Pancreas (tissue), 10 donors: ENCODE data around the gene DLGAP1. TPM values are rescaled to one million over a fixed set of nuclear protein-coding genes. Genes with fewer than 3 reads are reported as not detected.
"Not testable (repeated sequence)": the region's sequence is repeated elsewhere in the genome, so short reads cannot be mapped to it uniquely, and the experiment has no call there.

Experiments used
- ATAC-seq, 4 donors: fragments of 200-7000 bp; cut with Tn5 transposase; one replicate each; pipeline versions ENCODE4 v1.8.0 to v1.9.1; 2020; ENCODE audit warnings: mild to moderate bottlenecking in 4 of 4, moderate library complexity in 4 of 4
- DNase-seq, 6 donors: peaks; one replicate each; pipeline ENCODE4 v3.0.0-alpha.2; 2020
- FAIRE-seq: peaks from 2 replicates; lab custom pipeline; 2012; peaks lifted over from hg19 to GRCh38; lab: Jason Lieb, UNC
- H3K27ac ChIP-seq, 4 donors: fragments of 200-600 bp; sonication (generic); 1 replicate in 3 of 4; 2 replicates in 1 of 4; pipeline versions ENCODE4 v1.5.0 to v1.8.0; 2020
- H3K27me3 ChIP-seq, 4 donors: fragments of 200-600 bp; one replicate each; pipeline ENCODE4 v1.8.0; 2021
- H3K36me3 ChIP-seq, 3 donors: fragments of 200-600 bp; sonication (generic) in 1 of 3; one replicate each; pipeline versions ENCODE4 v1.5.0 to v1.8.0; 2020 to 2021
- H3K4me1 ChIP-seq, 3 donors: fragments of 200-600 bp; one replicate each; pipeline ENCODE4 v1.8.0; 2021
- H3K4me3 ChIP-seq, 4 donors: fragments of 200-600 bp; sonication (generic) in 2 of 4; one replicate each; pipeline versions ENCODE4 v1.5.0 to v1.8.0; 2020 to 2021
- H3K9me3 ChIP-seq, 4 donors: fragments of 200-600 bp; one replicate each; pipeline ENCODE4 v1.8.0; 2021
- CTCF ChIP-seq, 4 donors: fragments of 200-600 bp; sonication (generic) in 3 of 4; IDR thresholded peaks; one replicate each; pipeline versions ENCODE4 v1.5.0 to v1.8.0; 2021; ENCODE audit warnings: antibody characterized with exemption in 4 of 4
- WGBS, 2 donors: extraction: QIAGEN DNeasy Blood & Tissue Kit; methylation state at CpG; one replicate each; pipeline ENCODE4 v1.1.7; 2013; 5-methylcytosine and 5-hydroxymethylcytosine counted together
- intact Hi-C, 3 donors: fragments of 100-400 bp; cut with DNase I; formaldehyde crosslinking; loops; one replicate each; pipeline versions ENCODE4 v1.11.1 to v1.14.2; 2022
- polyA plus RNA-seq, 2 donors: library from polyadenylated mRNA; stranded (reverse); fragments of 200-250 nt; gene quantifications; one replicate each; pipeline ENCODE4 v1.2.3, GENCODE V29; 2013
- total RNA-seq, 6 donors: library from RNA; stranded (reverse); fragmentation: NEBNext Ultra II Directional in 4 of 6; extraction: Animal tissue kit (Norgen Biotek cat#: 25700) in 4 of 6; gene quantifications; one replicate each; pipeline versions ENCODE4 v1.2.1 to v1.2.4, GENCODE V29; 2021 to 2023
- donor health status: healthy with polysubstance abuse.
- donor health status: DM: no; HTN: no; CAD: no; lungs with moderate emphysema.
- donor health status: DM: no; HTN: no; CAD: no.
- donor health status: control.
- donor health status: control.
- donor health status: Bipolar disorder and iron deficiency.
- donor health status: DM: yes; HTN: yes; CAD: no.
- donor health status: DM: no; HTN: no; CAD: no.
- donor health status: DM: no; HTN: no; CAD: no.
- donor health status: DM: yes; HTN: yes; CAD: no.

The DLGAP1 gene
- total and polyA plus RNA-seq, 8 donors, result 0.12 to 0.62 (median 0.30) TPM; not detected in 2

DNA sequence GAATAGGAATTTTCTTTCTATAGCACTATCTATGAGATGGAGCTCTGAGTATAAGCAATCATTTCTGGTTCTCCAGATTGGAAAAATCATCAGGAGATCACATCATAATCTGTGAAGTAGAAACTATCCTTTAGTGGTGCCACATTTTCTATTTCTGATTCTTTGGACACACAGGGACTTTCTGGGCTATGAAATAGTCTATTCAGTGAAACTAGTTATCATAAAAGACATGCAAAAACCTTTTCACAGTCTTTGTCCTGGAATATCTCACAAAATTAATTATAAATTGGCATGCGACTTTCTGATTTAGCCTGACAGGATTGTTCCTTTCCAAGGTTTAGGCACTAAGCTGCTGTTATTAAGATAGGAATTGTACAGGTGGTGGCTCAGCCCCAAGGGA is 428.6 kb downstream of the DLGAP1 start:
- H3K4me3 ChIP-seq, result no peak overlapping the region
- DNase-seq, result no peak
- ATAC-seq, result no peak
- no peaks in the 10 kb centered on the region for H3K27me3 ChIP-seq
- no peak overlapping the region for H3K27ac ChIP-seq
- no peak for TF ChIP-seq CTCF (IDR thresholded peaks at IDR 0.05)
- WGBS, 2 donors, result 66 to 95% methylated on average over 1 of the region's 1 CpG
- no peaks in the 10 kb centered on the region for H3K9me3 ChIP-seq
- no peaks in the 10 kb centered on the region for H3K36me3 ChIP-seq
- intact Hi-C loops, result no loop called here
- no peaks in the 10 kb centered on the region for H3K4me1 ChIP-seq
- FAIRE-seq, result no peak

GRCh38 chr18:4024702-4025101 is 430.4 kb downstream of the DLGAP1 start:
- TF ChIP-seq CTCF (IDR thresholded peaks at IDR 0.05), result no peak
- Histone ChIP-seq H3K4me3 (no peak overlapping the region), H3K9me3 (no peaks in the 10 kb centered on the region), H3K27ac (no peak overlapping the region), H3K4me1 (no peaks in the 10 kb centered on the region), H3K36me3 (no peaks in the 10 kb centered on the region), H3K27me3 (no peaks in the 10 kb centered on the region)
- no peak for DNase-seq
- 79 to 87% methylated on average over 2 of the region's 2 CpGs for WGBS, 2 donors
- no peak for FAIRE-seq
- no peak for ATAC-seq
- intact Hi-C loops, result no loop called here

DNA sequence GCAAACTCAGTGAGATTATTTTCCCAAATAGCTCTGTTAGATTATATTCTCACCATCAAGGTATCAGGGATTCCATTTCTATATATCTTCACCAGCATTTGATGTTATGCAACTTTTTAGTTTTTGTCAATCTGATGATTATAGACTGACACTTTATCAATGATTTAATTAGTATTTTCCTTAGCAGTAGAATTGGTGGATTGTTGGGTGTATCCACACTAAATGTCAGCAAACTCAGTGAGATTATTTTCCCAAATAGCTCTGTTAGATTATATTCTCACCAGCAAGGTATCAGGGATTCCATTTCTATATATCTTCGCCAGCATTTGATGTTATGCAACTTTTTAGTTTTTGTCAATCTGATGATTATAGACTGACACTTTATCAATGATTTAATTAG is 432.4 kb downstream of the DLGAP1 start:
- H3K4me3 ChIP-seq, H3K27ac ChIP-seq, H3K4me1 ChIP-seq, DNase-seq, ATAC-seq, H3K27me3 ChIP-seq, H3K9me3 ChIP-seq, intact Hi-C loops, FAIRE-seq, H3K36me3 ChIP-seq: not testable (repeated sequence)
- 70 to 94% methylated on average over 1 of the region's 1 CpG for WGBS, 2 donors

GRCh38 chr18:4020026-4020425 is 435.1 kb downstream of the DLGAP1 start:
- no peak for ATAC-seq
- Histone ChIP-seq H3K4me1 (no peaks in the 10 kb centered on the region), H3K27ac (no peak overlapping the region), H3K27me3 (no peaks in the 10 kb centered on the region), H3K9me3 (no peaks in the 10 kb centered on the region), H3K4me3 (no peak overlapping the region), H3K36me3 (no peaks in the 10 kb centered on the region)
- 75 to 80% methylated on average over 5 of the region's 5 CpGs for WGBS, 2 donors
- TF ChIP-seq CTCF (IDR thresholded peaks at IDR 0.05), result no peak
- FAIRE-seq, result no peak
- intact Hi-C loops, result no loop called here
- no peak for DNase-seq

DNA sequence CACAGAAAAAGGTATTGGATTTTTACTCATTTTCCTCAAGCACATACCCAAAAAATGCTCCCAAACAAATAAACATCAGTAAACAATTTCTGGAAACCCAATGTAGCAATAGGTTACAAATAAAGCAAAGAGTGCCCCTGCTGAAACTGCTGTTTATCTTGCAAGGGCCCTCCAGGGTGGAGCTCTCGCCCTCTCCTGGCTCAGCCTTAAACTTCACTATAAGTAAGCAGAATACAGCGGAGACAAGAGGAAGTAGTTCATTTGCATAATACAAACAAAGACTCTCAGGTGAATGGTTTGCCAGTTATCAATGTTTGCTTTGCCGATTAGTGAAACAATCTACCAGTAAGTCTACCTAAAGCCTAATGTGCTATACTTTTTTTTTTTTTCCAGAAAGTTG is 437.6 kb downstream of the DLGAP1 start:
- no peaks in the 10 kb centered on the region for H3K9me3 ChIP-seq
- no peak overlapping the region for H3K4me3 ChIP-seq
- DNase-seq, result no peak
- intact Hi-C loops, result no loop called here
- no peak for FAIRE-seq
- H3K4me1 ChIP-seq, result no peaks in the 10 kb centered on the region
- no peak for TF ChIP-seq CTCF (IDR thresholded peaks at IDR 0.05)
- no peak overlapping the region for H3K27ac ChIP-seq
- WGBS, 2 donors, result 10 to 17% methylated on average over 3 of the region's 3 CpGs
- no peaks in the 10 kb centered on the region for H3K36me3 ChIP-seq
- peak; percentile 45 to 80 (median 56) for ATAC-seq
- H3K27me3 ChIP-seq, result no peaks in the 10 kb centered on the region
